Tibial nerve (tissue), 4 donors: ENCODE measurements around the gene STN1. TPM values are rescaled to one million over a fixed set of nuclear protein-coding genes. Genes with fewer than 3 reads are reported as not detected.

ENCODE experiments used
- DNase-seq, 2 donors: peaks; one replicate each; pipeline ENCODE4 v3.0.0-alpha.2; 2019; ENCODE audit warnings: low spot score in 2 of 2
- H3K27ac ChIP-seq, 4 donors: fragments of 200-600 bp; sonication (generic) in 3 of 4; one replicate each; pipeline ENCODE4 v1.5.1; 2017 to 2019; ENCODE audit warnings: mild to moderate bottlenecking in 1 of 4
- H3K27me3 ChIP-seq, 2 donors: fragments of 200-600 bp; sonication (generic) in 1 of 2; one replicate each; pipeline versions ENCODE4 v1.5.1 to v1.6.0; 2017 to 2019
- H3K36me3 ChIP-seq, 3 donors: fragments of 200-600 bp; sonication (generic); one replicate each; pipeline ENCODE4 v1.5.1; 2018 to 2019
- H3K4me1 ChIP-seq, 4 donors: fragments of 200-600 bp; sonication (generic) in 3 of 4; one replicate each; pipeline ENCODE4 v1.5.1; 2017 to 2019
- H3K4me3 ChIP-seq, 4 donors: fragments of 200-600 bp; sonication (generic) in 3 of 4; one replicate each; pipeline ENCODE4 v1.5.1; 2017 to 2019; ENCODE audit warnings: mild to moderate bottlenecking in 1 of 4, moderate library complexity in 1 of 4
- H3K9me3 ChIP-seq, 4 donors: fragments of 200-600 bp; sonication (generic) in 3 of 4; one replicate each; pipeline ENCODE4 v1.5.1; 2017 to 2019
- CTCF ChIP-seq, 5 experiments: fragments of 200-600 bp in 3 of 5; fragments of 450-650 bp in 2 of 5; sonication (generic) in 3 of 5; IDR thresholded peaks; one replicate each; pipeline ENCODE4 v1.5.1; 2016 to 2019; ENCODE audit warnings: antibody characterized with exemption in 5 of 5, mild to moderate bottlenecking in 3 of 5, moderate library complexity in 2 of 5
- EP300 ChIP-seq, 2 donors: sonication (generic); formaldehyde crosslinking; IDR thresholded peaks; one replicate each; pipeline ENCODE4 v1.6.1; 2017; ENCODE audit warnings: antibody characterized with exemption in 2 of 2, mild to moderate bottlenecking in 1 of 2
- POLR2A ChIP-seq, 2 donors: fragments of 450-650 bp; IDR thresholded peaks; one replicate each; pipeline ENCODE4 v1.6.1; 2017; ENCODE audit warnings: antibody characterized with exemption in 2 of 2, mild to moderate bottlenecking in 2 of 2, moderate library complexity in 2 of 2
- WGBS, 2 donors: methylation state at CpG; one replicate each; pipeline ENCODE4 v1.1.5; 2018; 5-methylcytosine and 5-hydroxymethylcytosine counted together
- total RNA-seq, 4 donors: library from RNA; depleted of rRNA; stranded (reverse); fragments of >200 nt; gene quantifications; one replicate each; pipeline ENCODE4 v1.1.0, GENCODE V29; 2016

STN1 gene
- total RNA-seq, 4 donors from 2014 or later = 12.6 to 26.7 (median 22.1) TPM

GRCh38 chr10:103861505-103861904, 56.5 kb downstream of the STN1 start:
- 54 to 62% methylated on average over 1 of the region's 1 CpG for WGBS, 2 donors
- no peaks in the 10 kb centered on the region for H3K36me3 ChIP-seq
- no peak overlapping the region for H3K4me3 ChIP-seq
- peak overlapping the region in 2 of 4 donors; percentile 53 to 94 for H3K27ac ChIP-seq
- TF ChIP-seq POLR2A (IDR thresholded peaks at IDR 0.05) = no peak
- no peak for TF ChIP-seq CTCF (IDR thresholded peaks at IDR 0.05)
- no peak for TF ChIP-seq EP300 (IDR thresholded peaks at IDR 0.05)
- no peaks in the 10 kb centered on the region for H3K27me3 ChIP-seq
- peaks cover 0 to 30% (median 10%) of the 10 kb centered on the region in 4 donors for H3K4me1 ChIP-seq
- H3K9me3 ChIP-seq = peaks cover 0 to 22% (median 0%) of the 10 kb centered on the region in 4 donors
- no peak for DNase-seq

- peak; percentile 44 to 84 for DNase-seq
- H3K36me3 ChIP-seq = no peaks in the 10 kb centered on the region
- peak overlapping the region in 3 of 4 donors; percentile 9 to 97 (median 94) for H3K27ac ChIP-seq
- H3K27me3 ChIP-seq = no peaks in the 10 kb centered on the region
- H3K4me3 ChIP-seq = no peak overlapping the region
- 48 to 51% methylated on average over 15 of the region's 15 CpGs for WGBS, 2 donors
- H3K9me3 ChIP-seq = peaks cover 0 to 1% (median 0%) of the 10 kb centered on the region in 4 donors
- TF ChIP-seq CTCF (IDR thresholded peaks at IDR 0.05) (peak; percentile 62 to 88 (median 69)), EP300 (IDR thresholded peaks at IDR 0.05) (no peak), POLR2A (IDR thresholded peaks at IDR 0.05) (no peak)
- H3K4me1 ChIP-seq = peaks cover 0 to 47% (median 14%) of the 10 kb centered on the region in 4 donors
Measured at GRCh38 chr10:103859161-103860086, 58.6 kb downstream of the STN1 start.

- Histone ChIP-seq H3K4me1 (peaks cover 0 to 57% (median 17%) of the 10 kb centered on the region in 4 donors), H3K36me3 (no peaks in the 10 kb centered on the region), H3K27me3 (no peaks in the 10 kb centered on the region), H3K27ac (peak overlapping the region in 2 of 4 donors; percentile 94 to 97), H3K9me3 (no peaks in the 10 kb centered on the region), H3K4me3 (no peak overlapping the region)
- TF ChIP-seq EP300 (IDR thresholded peaks at IDR 0.05) (no peak), POLR2A (IDR thresholded peaks at IDR 0.05) (no peak), CTCF (IDR thresholded peaks at IDR 0.05) (no peak)
- 76 to 77% methylated on average over 5 of the region's 5 CpGs for WGBS, 2 donors
- DNase-seq = no peak
Measured at GRCh38 chr10:103858360-103858759, 59.6 kb downstream of the STN1 start.

- no peak for DNase-seq
- WGBS, 2 donors = 65 to 71% methylated on average over 5 of the region's 5 CpGs
- no peak for TF ChIP-seq EP300 (IDR thresholded peaks at IDR 0.05)
- H3K27me3 ChIP-seq = no peaks in the 10 kb centered on the region
- H3K27ac ChIP-seq = peak overlapping the region; percentile 24 to 97 (median 86)
- peaks cover 0 to 71% (median 31%) of the 10 kb centered on the region in 4 donors for H3K4me1 ChIP-seq
- no peak overlapping the region for H3K4me3 ChIP-seq
- H3K36me3 ChIP-seq = no peaks in the 10 kb centered on the region
- no peaks in the 10 kb centered on the region for H3K9me3 ChIP-seq
Measured at GRCh38 chr10:103856797-103857170, 61.2 kb downstream of the STN1 start.

- Histone ChIP-seq H3K9me3 (no peaks in the 10 kb centered on the region), H3K4me1 (peaks cover 0 to 77% (median 36%) of the 10 kb centered on the region in 4 donors), H3K27ac (peak overlapping the region; percentile 78 to 97 (median 90)), H3K36me3 (no peaks in the 10 kb centered on the region), H3K4me3 (peak overlapping the region; percentile 46 to 76 (median 60)), H3K27me3 (no peaks in the 10 kb centered on the region)
- 10% methylated on average over 28 to 33 of the region's 34 CpGs for WGBS, 2 donors
- no peak for TF ChIP-seq CTCF (IDR thresholded peaks at IDR 0.05)
- TF ChIP-seq POLR2A (IDR thresholded peaks at IDR 0.05) = no peak
- TF ChIP-seq EP300 (IDR thresholded peaks at IDR 0.05) = peak in 1 of 2 donors; percentile 13
- DNase-seq = no peak
Measured at GRCh38 chr10:103855852-103856796, 61.9 kb downstream of the STN1 start.
